HCT116 (cell line): ENCODE data around the gene IFNL1. TPM values are rescaled to one million over a fixed set of nuclear protein-coding genes. Genes with fewer than 3 reads are reported as not detected.
"Not testable (repeated sequence)": the region's sequence is repeated elsewhere in the genome, so short reads cannot be mapped to it uniquely, and the experiment has no call there.

Experiments
- ATAC-seq: fragments of 200-7000 bp; cut with Tn5 transposase; 2 replicates; pipeline ENCODE4 v1.9.1; 2020; ENCODE audit warnings: mild to moderate bottlenecking, moderate library complexity
- BruUV-seq: library from RNA; stranded (reverse); fragments of 400-500 nt; replicated peaks from 2 replicates; lab custom pipeline; 2021; lab: Mats Ljungman, UMichigan
- CTCF ChIA-PET: fragments of 300-600 bp; sonication (Branson Sonifier 250); formaldehyde crosslinking; loops from one replicate; lab custom pipeline; 2021; ENCODE audit warnings: antibody characterized with exemption; lab: Charles Lee
- POLR2A ChIA-PET: fragments of 300-600, 350-600 bp; sonication (Branson Sonifier 250); formaldehyde crosslinking; loops from one replicate; lab custom pipeline; 2021; ENCODE audit warnings: antibody characterized with exemption; lab: Charles Lee
- RAD21 ChIA-PET, 2 experiments: fragments of 300-600 bp; sonication (Branson Sonifier 250); formaldehyde crosslinking; loops; one replicate each; lab custom pipeline; 2023; ENCODE audit warnings: low total read pairs in 2 of 2; ENCODE audit not compliant: uncharacterized antibody in 2 of 2, unreplicated experiment in 2 of 2, low non-redundant PET in 1 of 2; lab: Charles Lee
- DNase-seq: peaks from one replicate; pipeline ENCODE4 v3.0.0-alpha.2; 2010; ENCODE audit warnings: low read depth, low spot score
- H2AFZ ChIP-seq: fragments of 200-600 bp; shearing (Covaris generic), sonication (generic); 2 replicates; pipeline ENCODE4 v1.6.1; 2017; ENCODE audit warnings: low read depth, mixed run types, mixed read lengths, antibody characterized with exemption, low read length; ENCODE audit not compliant: poor library complexity, severe bottlenecking
- H3K27ac ChIP-seq: 2 replicates; pipeline ENCODE4 v1.5.1; 2012; ENCODE audit warnings: low read depth, low read length
- H3K27me3 ChIP-seq: fragments of 200-600 bp; sonication (generic); 2 replicates; pipeline ENCODE4 v1.6.1; 2016; ENCODE audit warnings: mixed run types, low read length, mixed read lengths; ENCODE audit not compliant: insufficient read depth
- H3K36me3 ChIP-seq, 2 experiments: fragments of 200-500 bp in 1 of 2; fragments of 200-600 bp in 1 of 2; sonication (Bioruptor generic) in 1 of 2; sonication (generic) in 1 of 2; 2 replicates each; pipeline versions ENCODE4 v1.5.1 to v1.6.1; 2014 to 2016; ENCODE audit warnings: low read length in 2 of 2, inconsistent platforms in 1 of 2, mixed read lengths in 1 of 2, mixed run types in 1 of 2; ENCODE audit not compliant: insufficient read depth in 2 of 2, control insufficient read depth in 1 of 2
- H3K4me1 ChIP-seq, 2 experiments: fragments of 200-600 bp in 1 of 2; sonication (generic) in 1 of 2; 2 replicates each; pipeline versions ENCODE4 v1.5.1 to v1.6.1; 2012 to 2017; ENCODE audit warnings: low read length in 2 of 2, inconsistent platforms in 1 of 2, mild to moderate bottlenecking in 1 of 2, mixed read lengths in 1 of 2, mixed run types in 1 of 2, moderate library complexity in 1 of 2; ENCODE audit not compliant: insufficient read depth in 2 of 2, control insufficient read depth in 1 of 2
- H3K4me2 ChIP-seq: fragments of 200-600 bp; sonication (generic); 2 replicates; pipeline ENCODE4 v1.6.1; 2017; ENCODE audit warnings: mixed run types, low read length, mixed read lengths
- H3K4me3 ChIP-seq, 2 experiments: fragments of 200-600 bp in 1 of 2; sonication (generic) in 1 of 2; replicated peaks in 1 of 2; 2 replicates each; pipeline ENCODE4 v1.5.1; 2011 to 2016; ENCODE audit warnings: low read length in 2 of 2, control low read depth in 1 of 2, low read depth in 1 of 2, mild to moderate bottlenecking in 1 of 2, mixed read lengths in 1 of 2, mixed run types in 1 of 2
- H3K79me2 ChIP-seq: fragments of 200-600 bp; sonication (generic); 2 replicates; pipeline ENCODE4 v1.6.1; 2017; ENCODE audit warnings: mild to moderate bottlenecking, mixed run types, low read length, moderate library complexity, mixed read lengths; ENCODE audit not compliant: insufficient read depth
- H3K9ac ChIP-seq: fragments of 200-600 bp; sonication (generic); 2 replicates; pipeline ENCODE4 v1.6.1; 2016; ENCODE audit warnings: low read length, mixed read lengths
- H3K9me2 ChIP-seq: fragments of 200-600 bp; sonication (generic), shearing (Covaris generic); 2 replicates; pipeline ENCODE4 v1.6.1; 2017; ENCODE audit warnings: mixed run types, mild to moderate bottlenecking, moderate library complexity; ENCODE audit not compliant: insufficient read depth
- H3K9me3 ChIP-seq, 2 experiments: fragments of 200-500 bp in 1 of 2; fragments of 200-600 bp in 1 of 2; sonication (Bioruptor generic) in 1 of 2; sonication (generic) in 1 of 2; 2 replicates each; pipeline ENCODE4 v1.6.1; 2014 to 2017; ENCODE audit warnings: low read length in 2 of 2, mixed read lengths in 2 of 2, inconsistent platforms in 1 of 2, low read depth in 1 of 2, mild to moderate bottlenecking in 1 of 2, mixed run types in 1 of 2, moderate library complexity in 1 of 2; ENCODE audit not compliant: control insufficient read depth in 1 of 2, insufficient read depth in 1 of 2
- H4K20me1 ChIP-seq: fragments of 200-600 bp; sonication (generic), shearing (Covaris generic); 2 replicates; pipeline ENCODE4 v1.6.1; 2017; ENCODE audit warnings: mixed run types, mild to moderate bottlenecking, moderate library complexity; ENCODE audit not compliant: insufficient read depth
- CBX3 ChIP-seq: IDR thresholded peaks from 2 replicates; pipeline ENCODE4 v1.6.1; 2012; ENCODE audit warnings: low read depth
- EZH2phosphoT487 ChIP-seq: fragments of 200-600 bp; IDR thresholded peaks from 2 replicates; pipeline ENCODE4 v1.6.1; 2018; ENCODE audit warnings: antibody characterized with exemption, borderline replicate concordance
- FOSL1 ChIP-seq: IDR thresholded peaks from 2 replicates; pipeline ENCODE4 v1.6.1; 2012; ENCODE audit warnings: low read depth
- POLR2A ChIP-seq: IDR thresholded peaks from 2 replicates; pipeline ENCODE4 v1.7.0; 2011; ENCODE audit warnings: borderline replicate concordance; ENCODE audit not compliant: insufficient read depth, insufficient read length; ENCODE audit errors: extremely low read depth
- POLR2AphosphoS5 ChIP-seq: IDR thresholded peaks from 2 replicates; pipeline ENCODE4 v1.6.1; 2011; ENCODE audit warnings: mild to moderate bottlenecking, low read depth, low read length, moderate library complexity
- TCF7L2 ChIP-seq: IDR thresholded peaks from 2 replicates; pipeline ENCODE4 v1.7.0; 2011; ENCODE audit warnings: borderline replicate concordance, inconsistent platforms; ENCODE audit not compliant: insufficient read depth, insufficient read length; ENCODE audit errors: extremely low read depth
- ZNF274 ChIP-seq: fragments of 200-500 bp; sonication (Bioruptor generic); IDR thresholded peaks from 2 replicates; pipeline ENCODE4 v1.6.1; 2014; ENCODE audit warnings: mild to moderate bottlenecking, low read depth, low read length, inconsistent platforms
- intact Hi-C: fragments of 100-400 bp; cut with micrococcal nuclease; formaldehyde crosslinking; loops from 2 replicates; pipeline ENCODE4 v1.10.0; 2022
- total RNA-seq: library from RNA; stranded (reverse); gene quantifications from one replicate; pipeline ENCODE4 v1.2.1, GENCODE V29; 2021; ENCODE audit not compliant: unreplicated experiment
- TF ChIP-seq, protein P1 (sequence below): IDR thresholded peaks from 2 replicates; pipeline ENCODE4 v1.6.1; 2012

Gene IFNL1
- total RNA-seq, 1 experiment from 2014 or later: not detected

- no peak for TF ChIP-seq FOSL1
- TF ChIP-seq, protein P1, sequence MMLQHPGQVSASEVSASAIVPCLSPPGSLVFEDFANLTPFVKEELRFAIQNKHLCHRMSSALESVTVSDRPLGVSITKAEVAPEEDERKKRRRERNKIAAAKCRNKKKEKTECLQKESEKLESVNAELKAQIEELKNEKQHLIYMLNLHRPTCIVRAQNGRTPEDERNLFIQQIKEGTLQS: no peak
- TF ChIP-seq POLR2A: no peak
- TF ChIP-seq CBX3: no peak
- TF ChIP-seq ZNF274: no peak
- TF ChIP-seq POLR2AphosphoS5: no peak
- TF ChIP-seq EZH2phosphoT487: no peak
- TF ChIP-seq TCF7L2: no peak
- TF ChIP-seq, all 23 proteins: peak for 0
Measured at GRCh38 chr19:39270036-39270871, 26.0 kb upstream of the IFNL1 start (continued).

DNA sequence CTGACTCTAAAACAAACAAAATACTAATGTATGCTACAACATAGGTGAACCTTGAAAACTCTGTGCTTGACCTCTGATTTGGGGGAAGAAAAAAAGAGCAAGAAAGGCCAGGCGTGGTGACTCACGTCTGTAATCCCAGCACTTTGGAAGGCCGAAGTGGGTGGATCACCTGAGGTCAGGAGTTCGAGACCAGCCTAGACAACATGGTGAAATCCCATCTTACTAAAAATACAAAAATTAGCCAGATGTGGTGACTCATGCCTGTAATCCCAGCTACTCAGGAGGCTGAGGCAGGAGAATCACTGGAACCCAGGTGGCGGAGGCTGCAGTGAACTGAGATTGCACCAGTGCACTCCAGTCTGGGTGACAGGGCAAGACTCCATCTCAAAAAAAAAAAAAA lies 22.3 kb upstream of the IFNL1 start:
- intact Hi-C loops, BruUV-seq, CTCF ChIA-PET: not testable (repeated sequence)

More for the DNA sequence above, 22.3 kb upstream of the IFNL1 start:
- H2AFZ ChIP-seq, ATAC-seq, H3K27ac ChIP-seq, POLR2A ChIA-PET, H3K9me2 ChIP-seq, RAD21 ChIA-PET, H3K36me3 ChIP-seq, DNase-seq, H3K27me3 ChIP-seq, H3K4me1 ChIP-seq, H3K4me3 ChIP-seq, H3K79me2 ChIP-seq, H3K9ac ChIP-seq, H4K20me1 ChIP-seq, H3K9me3 ChIP-seq: not testable (repeated sequence)
- peak overlapping the region; percentile 36; the same call in 1 of the 2 replicates for H3K4me2 ChIP-seq
